Glomerular endothelial cell (primary cell): ENCODE data around the gene TNFAIP2. TPM values are rescaled to one million over a fixed set of nuclear protein-coding genes. Genes with fewer than 3 reads are reported as not detected.

Experiments
- DNase-seq: peaks from one replicate; pipeline ENCODE4 v3.0.0-alpha.2; 2011; ENCODE audit warnings: low read depth, low spot score; ENCODE audit errors: extremely low read depth
- total RNA-seq: library from RNA; depleted of rRNA; stranded (reverse); fragments of >200 nt; gene quantifications from 2 replicates; pipeline ENCODE4 v1.2.3, GENCODE V29; 2015

Gene TNFAIP2
- 59.6 and 136 TPM in 2 replicates for total RNA-seq

- no peak for DNase-seq
These were observed at the start of gene TNFAIP2 for GRCh38 chr14:103122947-103123633. Gene TNFAIP2, plus strand, starts transcription at chr14:103123461. Its CDS starts 2,997 bp downstream, at chr14:103126458.

- no peak for DNase-seq
These were observed 49.2 kb upstream of the TNFAIP2 start for GRCh38 chr14:103073876-103074728.

- no peak for DNase-seq
These were observed 48.4 kb upstream of the TNFAIP2 start for GRCh38 chr14:103074729-103075367.

GRCh38 chr14:103078420-103078749 lies 44.9 kb upstream of the TNFAIP2 start:
- DNase-seq = no peak

GRCh38 chr14:103078860-103079587 lies 44.2 kb upstream of the TNFAIP2 start:
- no peak for DNase-seq

- DNase-seq = no peak
These were observed 41.3 kb upstream of the TNFAIP2 start for GRCh38 chr14:103081951-103082350.

- no peak for DNase-seq
These were observed 39.0 kb upstream of the TNFAIP2 start, which contains the start of gene LBHD2 for GRCh38 chr14:103084021-103084919. Gene LBHD2, plus strand, starts transcription at chr14:103084210. Its CDS starts 1,803 bp downstream, at chr14:103086013.

- DNase-seq = no peak
These were observed 37.9 kb upstream of the TNFAIP2 start for GRCh38 chr14:103085106-103086091.

GRCh38 chr14:103086771-103087342 lies 36.4 kb upstream of the TNFAIP2 start:
- DNase-seq = no peak

- DNase-seq = no peak
These were observed 35.9 kb upstream of the TNFAIP2 start for GRCh38 chr14:103087343-103087835.

GRCh38 chr14:103088921-103089320 lies 34.3 kb upstream of the TNFAIP2 start:
- DNase-seq = no peak

- no peak for DNase-seq
These were observed 33.6 kb upstream of the TNFAIP2 start for GRCh38 chr14:103089386-103090335.

GRCh38 chr14:103090481-103091020 lies 32.7 kb upstream of the TNFAIP2 start:
- DNase-seq = no peak

GRCh38 chr14:103091041-103091882 lies 32.0 kb upstream of the TNFAIP2 start:
- DNase-seq = no peak

- DNase-seq = no peak
These were observed 31.4 kb upstream of the TNFAIP2 start for GRCh38 chr14:103091883-103092222.

- DNase-seq = no peak
These were observed 29.3 kb upstream of the TNFAIP2 start for GRCh38 chr14:103093856-103094405.
